ENCODE data around the gene SLC1A2. TPM values are rescaled to one million over a fixed set of nuclear protein-coding genes. Genes with fewer than 3 reads are reported as not detected.

SLC1A2 gene
- total RNA-seq, 1 donor from 2014 or later = 8.8 TPM

- intact Hi-C loops (cut with DNase I) = loop anchor here (10.0 kb wide), 1 partner anchor 255 kb away; no protein-coding TSS in a partner anchor
- DNase-seq (ENCODE audit: low spot score) = no peak
Measured at GRCh38 chr11:35359321-35360054, 59.9 kb downstream of the SLC1A2 start.

GRCh38 chr11:35358391-35358790, 61.0 kb downstream of the SLC1A2 start:
- intact Hi-C loops (cut with DNase I) = no loop called here

GRCh38 chr11:35357923-35358322, 61.4 kb downstream of the SLC1A2 start:
- intact Hi-C loops (cut with DNase I) = no loop called here
- no peak for DNase-seq (ENCODE audit: low spot score)

More at GRCh38 chr11:35358391-35358790, 61.0 kb downstream of the SLC1A2 start:
- DNase-seq (ENCODE audit: low spot score) = no peak

- DNase-seq (ENCODE audit: low spot score) = no peak
- intact Hi-C loops (cut with DNase I) = no loop called here
Measured at GRCh38 chr11:35355102-35355749, 64.1 kb downstream of the SLC1A2 start.

GRCh38 chr11:35354644-35355043, 64.7 kb downstream of the SLC1A2 start:
- DNase-seq (ENCODE audit: low spot score) = no peak
- intact Hi-C loops (cut with DNase I) = no loop called here

- intact Hi-C loops (cut with DNase I) = no loop called here
- no peak for DNase-seq (ENCODE audit: low spot score)
Measured at GRCh38 chr11:35352077-35352888, 67.1 kb downstream of the SLC1A2 start.

- intact Hi-C loops (cut with DNase I) = no loop called here
- DNase-seq (ENCODE audit: low spot score) = no peak
Measured at GRCh38 chr11:35349897-35350296, 69.5 kb downstream of the SLC1A2 start.

GRCh38 chr11:35348898-35349687, 70.3 kb downstream of the SLC1A2 start:
- intact Hi-C loops (cut with DNase I) = no loop called here
- DNase-seq (ENCODE audit: low spot score) = no peak

GRCh38 chr11:35347921-35348331, 71.4 kb downstream of the SLC1A2 start:
- no peak for DNase-seq (ENCODE audit: low spot score)
- intact Hi-C loops (cut with DNase I) = no loop called here

- no peak for DNase-seq (ENCODE audit: low spot score)
- intact Hi-C loops (cut with DNase I) = no loop called here
Measured at GRCh38 chr11:35347173-35347878, 72.0 kb downstream of the SLC1A2 start.

- no peak for DNase-seq (ENCODE audit: low spot score)
- intact Hi-C loops (cut with DNase I) = no loop called here
Measured at GRCh38 chr11:35346472-35347156, 72.7 kb downstream of the SLC1A2 start.

GRCh38 chr11:35344681-35345574, 74.4 kb downstream of the SLC1A2 start:
- intact Hi-C loops (cut with DNase I) = no loop called here
- DNase-seq (ENCODE audit: low spot score) = no peak

- intact Hi-C loops (cut with DNase I) = no loop called here
- no peak for DNase-seq (ENCODE audit: low spot score)
Measured at GRCh38 chr11:35343033-35343598, 76.2 kb downstream of the SLC1A2 start.

GRCh38 chr11:35340715-35341114, 78.6 kb downstream of the SLC1A2 start:
- intact Hi-C loops (cut with DNase I) = no loop called here

GRCh38 chr11:35340071-35340470, 79.3 kb downstream of the SLC1A2 start:
- DNase-seq (ENCODE audit: low spot score) = no peak
- intact Hi-C loops (cut with DNase I) = no loop called here

More at GRCh38 chr11:35340715-35341114, 78.6 kb downstream of the SLC1A2 start:
- no peak for DNase-seq (ENCODE audit: low spot score)

- no peak for DNase-seq (ENCODE audit: low spot score)
- intact Hi-C loops (cut with DNase I) = no loop called here
Measured at GRCh38 chr11:35338921-35339320, 80.4 kb downstream of the SLC1A2 start.

GRCh38 chr11:35337914-35338305, 81.4 kb downstream of the SLC1A2 start:
- DNase-seq (ENCODE audit: low spot score) = no peak
- intact Hi-C loops (cut with DNase I) = no loop called here

Measured in cardiac septum (tissue), 1 donor.